ENCODE data around the gene TMEM255A.
"Not testable (repeated sequence)": the region's sequence is repeated elsewhere in the genome, so short reads cannot be mapped to it uniquely, and the experiment has no call there.

TMEM255A gene

DNA sequence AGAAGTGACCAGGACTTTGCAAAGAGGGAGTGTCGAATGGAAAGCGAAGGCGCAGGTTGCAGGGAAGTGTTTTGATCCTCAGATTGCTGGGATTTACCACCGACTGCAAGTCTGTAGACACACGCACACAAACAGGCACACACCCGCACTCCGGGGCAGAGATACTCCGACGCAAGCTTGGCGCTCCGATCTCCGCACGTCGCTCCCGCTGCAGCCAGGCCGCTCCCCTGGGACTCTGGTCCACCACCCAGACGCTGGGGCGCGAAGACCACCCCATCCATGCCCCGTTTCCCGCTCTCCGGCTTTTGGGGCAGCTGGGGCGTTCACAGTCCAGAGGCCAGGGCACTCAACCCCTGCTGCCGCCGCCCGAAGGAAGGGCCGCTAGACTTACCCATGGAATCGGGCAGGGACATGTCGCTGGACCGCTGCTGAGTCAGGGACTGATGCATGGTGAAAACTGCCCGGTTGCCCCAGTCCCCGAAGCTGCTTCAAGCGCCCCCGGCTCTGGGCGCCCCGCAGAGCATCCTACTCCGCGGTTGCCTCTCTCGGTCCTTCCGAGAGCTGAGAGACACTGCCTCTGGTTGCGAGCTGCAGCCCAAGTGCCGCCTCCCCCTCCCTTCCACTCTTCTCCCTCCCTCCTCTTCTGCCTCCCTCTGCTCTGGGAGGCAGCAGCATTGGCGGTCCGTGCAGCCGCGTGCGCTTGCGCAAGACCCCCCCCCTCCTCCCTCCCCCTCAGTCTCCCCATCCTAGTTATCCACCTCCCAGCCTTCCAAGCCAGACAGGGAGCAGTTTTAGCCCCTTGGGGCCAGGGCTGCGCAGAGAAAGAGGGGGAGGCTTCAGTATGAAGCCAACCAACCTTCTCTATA lies at the start of gene TMEM255A:
Gene TMEM255A (minus strand): TSS at position 601 of the 866 bp plus-strand sequence. CDS start 152 bp downstream, at position 449.
- no peak for DNase-seq (ENCODE audit: low spot score)
- TF ChIP-seq, protein P1, sequence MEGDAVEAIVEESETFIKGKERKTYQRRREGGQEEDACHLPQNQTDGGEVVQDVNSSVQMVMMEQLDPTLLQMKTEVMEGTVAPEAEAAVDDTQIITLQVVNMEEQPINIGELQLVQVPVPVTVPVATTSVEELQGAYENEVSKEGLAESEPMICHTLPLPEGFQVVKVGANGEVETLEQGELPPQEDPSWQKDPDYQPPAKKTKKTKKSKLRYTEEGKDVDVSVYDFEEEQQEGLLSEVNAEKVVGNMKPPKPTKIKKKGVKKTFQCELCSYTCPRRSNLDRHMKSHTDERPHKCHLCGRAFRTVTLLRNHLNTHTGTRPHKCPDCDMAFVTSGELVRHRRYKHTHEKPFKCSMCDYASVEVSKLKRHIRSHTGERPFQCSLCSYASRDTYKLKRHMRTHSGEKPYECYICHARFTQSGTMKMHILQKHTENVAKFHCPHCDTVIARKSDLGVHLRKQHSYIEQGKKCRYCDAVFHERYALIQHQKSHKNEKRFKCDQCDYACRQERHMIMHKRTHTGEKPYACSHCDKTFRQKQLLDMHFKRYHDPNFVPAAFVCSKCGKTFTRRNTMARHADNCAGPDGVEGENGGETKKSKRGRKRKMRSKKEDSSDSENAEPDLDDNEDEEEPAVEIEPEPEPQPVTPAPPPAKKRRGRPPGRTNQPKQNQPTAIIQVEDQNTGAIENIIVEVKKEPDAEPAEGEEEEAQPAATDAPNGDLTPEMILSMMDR (IDR thresholded peaks at IDR 0.05; ENCODE audit: extremely low read depth, missing control alignments): no peak

DNA sequence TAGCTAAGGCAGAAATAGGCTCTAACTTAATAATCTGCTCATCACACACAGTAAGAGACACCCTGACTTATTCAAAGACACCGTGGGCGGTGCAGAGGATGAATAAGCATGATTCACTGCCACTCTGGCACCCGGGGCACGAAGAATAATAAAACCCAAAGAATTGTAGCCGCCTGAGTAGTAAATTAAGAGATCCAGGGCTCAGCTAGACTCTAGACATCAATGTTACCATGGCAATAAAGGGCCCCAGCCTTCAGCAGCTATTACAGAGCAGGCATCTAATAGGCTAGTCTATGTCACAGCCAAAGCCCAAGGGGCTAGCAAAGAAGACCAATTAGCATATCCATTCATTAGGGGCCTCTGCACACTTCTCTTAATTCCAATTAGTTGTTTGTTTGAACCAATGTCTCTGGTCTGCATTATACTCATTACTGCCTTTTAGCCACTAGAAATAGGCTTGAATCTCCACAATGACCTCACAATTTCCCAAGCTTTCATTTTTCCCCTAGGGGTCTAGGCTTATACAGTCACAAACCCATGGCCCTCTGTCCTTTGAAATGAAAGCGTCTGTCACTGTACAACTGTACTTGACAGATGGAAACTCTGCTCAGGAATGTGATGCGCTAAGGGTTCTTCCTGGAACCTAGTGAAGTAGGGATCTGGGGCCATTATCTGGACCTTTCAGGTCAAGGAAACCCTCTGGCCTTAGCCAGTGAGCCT lies 47.6 kb upstream of the TMEM255A start:
- no peak for DNase-seq (ENCODE audit: low spot score)

DNA sequence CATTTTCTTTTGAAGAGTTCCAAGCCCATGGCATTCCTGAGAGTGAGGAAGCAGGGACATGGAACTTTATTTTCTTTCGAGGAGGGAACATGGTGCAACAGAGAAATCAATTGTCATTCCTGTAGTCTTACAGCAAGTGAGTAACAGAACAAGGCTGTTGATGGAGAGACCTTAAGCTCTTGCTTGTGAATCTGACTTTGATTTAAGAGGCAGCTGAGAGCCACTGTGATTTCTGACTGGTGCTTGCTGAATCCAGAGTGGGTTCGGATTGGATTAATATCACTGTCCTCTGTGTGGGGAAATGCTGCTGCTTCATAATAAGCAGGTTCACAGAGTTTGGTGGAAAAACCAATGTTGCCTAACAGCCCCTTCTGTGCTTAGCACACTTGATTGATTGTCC lies 45.9 kb upstream of the TMEM255A start:
- TF ChIP-seq, protein P1 (IDR thresholded peaks at IDR 0.05; ENCODE audit: extremely low read depth, missing control alignments): no peak
- DNase-seq (ENCODE audit: low spot score): no peak

More for the DNA sequence above, 47.6 kb upstream of the TMEM255A start:
- TF ChIP-seq, protein P1 (IDR thresholded peaks at IDR 0.05; ENCODE audit: extremely low read depth, missing control alignments): no peak

DNA sequence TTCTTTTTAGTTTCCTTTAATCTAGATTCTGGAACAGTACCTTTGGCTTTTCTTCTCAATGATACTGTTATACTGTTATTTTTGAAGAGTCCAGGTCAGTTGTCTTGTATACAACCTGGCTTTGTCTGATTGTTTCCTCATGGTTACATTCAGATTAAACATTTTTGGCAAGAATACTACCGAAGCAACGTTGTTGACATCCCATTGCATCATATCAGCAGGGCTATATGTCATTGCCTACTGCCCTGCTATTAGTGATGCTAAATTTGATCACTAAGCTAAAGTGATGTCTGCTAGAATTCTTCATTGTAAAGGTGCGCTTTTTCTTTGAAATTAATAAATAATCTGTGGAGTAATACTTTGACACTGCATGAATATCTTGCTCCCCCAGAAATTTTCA lies 44.8 kb upstream of the TMEM255A start:
- no peak for DNase-seq (ENCODE audit: low spot score)
- TF ChIP-seq, protein P1 (IDR thresholded peaks at IDR 0.05; ENCODE audit: extremely low read depth, missing control alignments): no peak

DNA sequence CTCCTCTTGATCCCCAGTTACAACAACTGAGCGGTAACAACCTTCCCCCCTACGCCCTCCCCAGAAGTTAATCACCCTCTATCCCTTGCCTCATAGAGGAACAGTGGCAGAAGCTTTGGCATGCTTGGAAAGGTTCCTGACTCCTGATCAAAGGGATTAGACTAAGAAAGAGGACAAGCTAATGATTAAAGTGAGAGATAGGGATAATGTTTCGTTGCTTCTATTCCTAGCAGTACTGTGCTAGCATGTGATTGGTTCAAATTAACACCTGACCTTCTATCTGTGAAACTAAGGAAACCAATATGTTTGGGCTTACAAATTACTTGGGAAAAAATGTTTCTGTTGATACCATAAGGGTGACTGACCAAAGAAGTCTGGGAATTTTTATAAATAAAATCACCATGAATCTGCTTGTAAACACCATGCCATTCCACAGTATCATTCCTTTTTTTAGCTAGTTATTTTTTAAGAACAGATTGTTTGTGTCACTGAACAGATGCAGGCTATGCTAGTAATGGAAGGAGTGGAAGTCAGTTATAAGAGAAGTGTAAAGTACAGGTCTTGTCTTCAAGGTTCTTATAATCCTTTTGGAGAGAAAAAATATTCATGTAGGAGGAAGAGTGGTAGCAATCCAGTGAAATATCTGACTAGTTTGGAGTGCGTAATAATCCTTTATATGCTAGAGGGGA lies 39.3 kb upstream of the TMEM255A start:
- TF ChIP-seq, protein P1 (IDR thresholded peaks at IDR 0.05; ENCODE audit: extremely low read depth, missing control alignments): no peak
- DNase-seq (ENCODE audit: low spot score): no peak

DNA sequence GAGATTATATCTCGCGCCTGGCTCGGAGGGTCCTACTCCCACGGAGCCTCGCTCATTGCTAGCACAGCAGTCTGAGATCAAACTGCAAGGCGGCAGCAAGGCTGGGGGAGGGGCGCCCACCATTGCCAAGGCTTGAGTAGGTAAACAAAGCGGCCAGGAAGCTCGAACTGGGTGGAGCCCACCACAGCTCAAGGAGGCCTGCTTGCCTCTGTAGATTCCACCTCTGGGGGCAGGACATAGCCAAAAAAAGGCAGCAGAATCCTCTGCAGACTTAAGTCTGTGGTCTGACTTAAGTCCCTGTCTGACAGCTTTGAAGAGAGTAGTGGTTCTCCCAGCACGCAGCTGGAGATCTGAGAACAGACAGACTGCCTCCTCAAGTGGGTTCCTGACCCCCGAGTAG lies 33.3 kb upstream of the TMEM255A start:
- not testable (repeated sequence) for DNase-seq (ENCODE audit: low spot score)

DNA sequence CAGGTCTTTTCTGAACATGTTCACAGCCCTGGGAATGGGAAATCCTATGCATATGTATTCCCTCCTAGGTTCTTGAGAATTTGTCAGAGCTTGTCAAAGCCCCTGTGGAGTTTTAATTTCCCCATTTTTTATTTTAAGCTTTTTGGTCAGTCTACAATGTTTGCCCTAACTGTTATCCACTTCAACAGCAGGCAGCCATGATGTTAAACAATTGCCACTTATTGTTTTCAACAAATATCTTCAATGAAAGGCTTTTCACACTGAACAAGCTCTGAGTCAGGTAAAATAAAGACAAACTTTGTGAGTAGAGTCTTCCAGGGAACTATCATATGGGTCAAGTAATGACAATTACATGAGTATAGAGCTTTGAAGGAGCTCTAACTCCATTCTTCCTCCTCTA lies 25.6 kb upstream of the TMEM255A start:
- DNase-seq (ENCODE audit: low spot score): no peak
- TF ChIP-seq, protein P1 (IDR thresholded peaks at IDR 0.05; ENCODE audit: extremely low read depth, missing control alignments): no peak
